Endothelial cell (in vitro differentiated cells): Measurements from ENCODE around the gene DCUN1D4. TPM values are rescaled to one million over a fixed set of nuclear protein-coding genes. Genes with fewer than 3 reads are reported as not detected.
A peak's percentile ranks its signal among the peaks of the same experiment; 100 is the strongest.

ENCODE experiments used
- DNase-seq: peaks from one replicate; pipeline ENCODE4 v3.0.0; 2021; ENCODE audit warnings: low spot score
- H3K27ac Mint-ChIP-seq: one replicate; pipeline ENCODE4 v1.8.0; 2021; ENCODE audit warnings: mixed read lengths, inconsistent platforms; ENCODE audit not compliant: unreplicated experiment
- H3K27me3 Mint-ChIP-seq: one replicate; pipeline ENCODE4 v1.8.0; 2021; ENCODE audit warnings: mild to moderate bottlenecking, moderate library complexity, mixed read lengths, inconsistent platforms; ENCODE audit not compliant: unreplicated experiment
- H3K36me3 Mint-ChIP-seq: one replicate; pipeline ENCODE4 v1.8.0; 2021; ENCODE audit warnings: mild to moderate bottlenecking, low read depth, mixed read lengths, inconsistent platforms; ENCODE audit not compliant: unreplicated experiment
- H3K4me1 Mint-ChIP-seq: one replicate; pipeline ENCODE4 v1.8.0; 2021; ENCODE audit warnings: mild to moderate bottlenecking, mixed read lengths, inconsistent platforms; ENCODE audit not compliant: unreplicated experiment
- H3K4me3 Mint-ChIP-seq: one replicate; pipeline ENCODE4 v1.8.0; 2021; ENCODE audit warnings: mild to moderate bottlenecking, mixed read lengths, inconsistent platforms; ENCODE audit not compliant: unreplicated experiment
- H3K9me3 Mint-ChIP-seq: one replicate; pipeline ENCODE4 v1.8.0; 2021; ENCODE audit warnings: mixed read lengths, inconsistent platforms; ENCODE audit not compliant: unreplicated experiment
- total RNA-seq: library from RNA; stranded (reverse); fragmentation: NEBNext Ultra II Directional; extraction: Animal tissue kit (Norgen Biotek cat#: 25700); gene quantifications from one replicate; pipeline ENCODE4 v1.2.1, GENCODE V29; 2021; ENCODE audit not compliant: unreplicated experiment
- TF ChIP-seq, protein P1 (sequence below): fragments of 200-600 bp; sonication (generic); IDR thresholded peaks from one replicate; pipeline ENCODE4 v1.5.0; 2021; ENCODE audit warnings: antibody characterized with exemption; ENCODE audit not compliant: unreplicated experiment

DCUN1D4 gene
- total RNA-seq, 1 donor from 2014 or later, result 61.0 TPM

DNA sequence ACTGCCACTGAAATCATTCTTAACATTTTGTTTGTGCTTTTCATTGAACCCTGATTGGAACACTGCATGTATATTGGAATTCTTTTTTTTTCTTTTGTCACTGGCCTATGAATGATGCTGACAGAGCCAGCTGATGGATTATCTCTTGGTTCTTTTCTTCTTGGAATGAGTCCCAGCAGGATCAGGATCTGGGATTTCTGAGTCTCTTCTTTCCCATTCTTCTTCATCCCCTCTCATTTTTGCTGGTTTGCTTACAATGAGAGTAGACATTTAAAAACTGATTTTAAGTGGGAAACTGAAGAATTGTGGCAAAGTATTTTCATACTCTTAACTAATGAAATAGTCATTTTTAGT is 9.0 kb downstream of the DCUN1D4 start:
- no peak for DNase-seq
- peaks cover 5% of the 10 kb centered on the region for H3K4me1 Mint-ChIP-seq
- no peaks in the 10 kb centered on the region for H3K27me3 Mint-ChIP-seq
- H3K4me3 Mint-ChIP-seq, result no peak overlapping the region
- TF ChIP-seq, protein P1, sequence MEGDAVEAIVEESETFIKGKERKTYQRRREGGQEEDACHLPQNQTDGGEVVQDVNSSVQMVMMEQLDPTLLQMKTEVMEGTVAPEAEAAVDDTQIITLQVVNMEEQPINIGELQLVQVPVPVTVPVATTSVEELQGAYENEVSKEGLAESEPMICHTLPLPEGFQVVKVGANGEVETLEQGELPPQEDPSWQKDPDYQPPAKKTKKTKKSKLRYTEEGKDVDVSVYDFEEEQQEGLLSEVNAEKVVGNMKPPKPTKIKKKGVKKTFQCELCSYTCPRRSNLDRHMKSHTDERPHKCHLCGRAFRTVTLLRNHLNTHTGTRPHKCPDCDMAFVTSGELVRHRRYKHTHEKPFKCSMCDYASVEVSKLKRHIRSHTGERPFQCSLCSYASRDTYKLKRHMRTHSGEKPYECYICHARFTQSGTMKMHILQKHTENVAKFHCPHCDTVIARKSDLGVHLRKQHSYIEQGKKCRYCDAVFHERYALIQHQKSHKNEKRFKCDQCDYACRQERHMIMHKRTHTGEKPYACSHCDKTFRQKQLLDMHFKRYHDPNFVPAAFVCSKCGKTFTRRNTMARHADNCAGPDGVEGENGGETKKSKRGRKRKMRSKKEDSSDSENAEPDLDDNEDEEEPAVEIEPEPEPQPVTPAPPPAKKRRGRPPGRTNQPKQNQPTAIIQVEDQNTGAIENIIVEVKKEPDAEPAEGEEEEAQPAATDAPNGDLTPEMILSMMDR, result no peak
- no peaks in the 10 kb centered on the region for H3K36me3 Mint-ChIP-seq
- H3K27ac Mint-ChIP-seq, result no peak overlapping the region
- H3K9me3 Mint-ChIP-seq, result no peaks in the 10 kb centered on the region

DNA sequence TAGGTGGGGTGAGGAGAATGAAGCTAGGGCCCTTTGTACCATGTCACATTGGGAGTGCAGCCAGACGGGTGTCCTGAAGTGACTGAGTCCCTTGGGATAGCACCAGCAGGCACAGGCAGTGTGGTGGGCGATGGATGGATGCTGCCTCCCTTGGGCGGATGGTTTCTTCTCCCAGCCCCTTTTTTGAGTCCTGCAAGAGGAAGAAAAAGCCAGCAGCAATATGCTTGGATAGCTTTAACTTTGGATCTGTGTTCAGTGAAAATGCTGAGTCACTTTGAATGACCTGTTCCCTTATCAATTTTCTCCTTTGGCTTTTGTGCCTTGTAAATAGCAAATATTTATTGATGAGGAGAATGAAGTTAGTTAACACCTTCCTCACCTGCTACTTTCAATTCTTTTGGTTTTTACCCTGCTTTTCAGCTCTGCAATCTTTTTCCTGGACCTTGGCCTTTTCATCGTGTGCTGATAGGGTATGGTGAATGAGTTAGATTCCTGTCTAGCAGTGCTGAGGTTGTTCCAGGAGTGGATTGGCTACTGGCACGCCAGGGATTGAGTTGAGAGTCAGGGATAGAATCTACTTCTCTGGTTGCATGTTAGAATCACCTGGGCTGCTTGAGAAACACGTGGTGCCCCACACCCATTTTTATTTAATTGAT is 10.2 kb downstream of the DCUN1D4 start:
- Mint-ChIP-seq H3K27me3 (no peaks in the 10 kb centered on the region), H3K4me1 (peaks cover 5% of the 10 kb centered on the region), H3K4me3 (no peak overlapping the region), H3K36me3 (no peaks in the 10 kb centered on the region), H3K9me3 (no peaks in the 10 kb centered on the region), H3K27ac (peak overlapping the region; percentile 0)
- DNase-seq, result no peak
- TF ChIP-seq, protein P1, result no peak

DNA sequence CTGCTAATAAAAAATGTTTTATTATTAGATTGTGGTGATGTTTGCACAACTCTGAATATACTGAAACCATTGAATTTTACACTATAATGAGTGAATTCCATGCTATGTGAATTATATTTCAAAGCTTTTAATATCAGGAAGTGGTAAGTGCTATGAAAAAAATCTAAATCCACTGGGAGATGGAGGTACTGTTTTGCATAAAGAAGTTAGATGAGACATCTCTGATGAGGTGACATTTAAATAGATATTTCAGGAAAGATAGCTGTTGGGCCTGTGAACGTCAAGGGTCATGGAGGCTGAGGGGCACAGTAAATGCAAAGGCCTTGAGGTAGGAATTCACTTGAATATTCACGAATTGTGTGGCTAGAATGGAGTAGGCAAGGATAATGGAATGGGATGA is 12.3 kb downstream of the DCUN1D4 start:
- no peaks in the 10 kb centered on the region for H3K9me3 Mint-ChIP-seq
- H3K4me1 Mint-ChIP-seq, result peaks cover 5% of the 10 kb centered on the region
- no peaks in the 10 kb centered on the region for H3K36me3 Mint-ChIP-seq
- no peaks in the 10 kb centered on the region for H3K27me3 Mint-ChIP-seq
- TF ChIP-seq, protein P1, result no peak
- H3K4me3 Mint-ChIP-seq, result no peak overlapping the region
- no peak for DNase-seq
- H3K27ac Mint-ChIP-seq, result no peak overlapping the region

DNA sequence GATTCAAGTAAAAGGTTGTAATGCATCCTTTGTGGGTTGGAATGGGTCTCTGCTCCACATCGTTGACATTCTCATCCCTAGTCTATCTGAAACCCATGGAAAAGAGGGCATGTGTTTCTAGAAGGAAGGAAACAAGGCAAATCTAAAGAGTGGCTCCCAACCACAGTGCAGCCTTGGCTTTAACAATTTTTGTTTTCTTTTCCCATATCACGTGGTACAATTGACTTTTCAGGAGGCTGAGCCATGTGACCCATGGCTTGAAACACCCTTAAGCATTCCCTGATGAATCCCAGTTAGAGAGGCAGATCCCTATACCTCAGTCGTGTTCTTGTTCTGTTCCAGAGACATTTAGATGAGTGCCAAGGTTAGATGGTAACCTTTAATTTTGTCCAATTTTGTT is 12.8 kb downstream of the DCUN1D4 start:
- Mint-ChIP-seq H3K9me3 (no peaks in the 10 kb centered on the region), H3K27ac (no peak overlapping the region), H3K4me1 (peaks cover 5% of the 10 kb centered on the region), H3K27me3 (no peaks in the 10 kb centered on the region), H3K36me3 (no peaks in the 10 kb centered on the region), H3K4me3 (no peak overlapping the region)
- no peak for DNase-seq
- TF ChIP-seq, protein P1, result no peak

DNA sequence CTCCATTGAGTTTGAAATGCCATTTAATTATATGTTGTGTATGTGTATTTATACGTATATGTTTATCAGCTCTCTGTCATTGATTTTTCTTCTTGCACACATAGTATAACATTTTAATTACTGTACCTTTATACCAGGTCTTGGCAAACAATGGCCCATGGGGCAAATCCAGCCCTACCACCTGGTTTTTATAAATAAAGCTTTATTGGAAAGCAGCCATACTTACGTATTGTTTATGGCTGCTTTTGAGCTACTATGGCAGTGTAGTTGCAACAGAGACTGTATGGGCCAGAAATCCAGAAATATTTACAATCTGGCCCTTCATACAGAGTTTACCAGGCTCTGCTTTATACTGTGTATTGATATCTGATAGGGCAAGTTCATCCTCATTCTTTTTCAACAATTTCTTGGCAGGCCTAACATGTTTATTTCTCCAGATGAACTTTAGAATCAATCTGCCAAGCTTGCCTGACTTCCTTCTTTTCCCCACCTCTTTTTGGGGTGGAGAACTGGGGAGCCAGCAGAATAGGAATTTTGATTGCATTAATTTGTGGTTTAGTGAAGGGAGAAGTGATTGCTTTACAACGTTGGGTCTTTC is 15.8 kb downstream of the DCUN1D4 start:
- no peak for DNase-seq
- Mint-ChIP-seq H3K27ac (no peak overlapping the region), H3K4me1 (no peaks in the 10 kb centered on the region), H3K4me3 (no peak overlapping the region), H3K36me3 (no peaks in the 10 kb centered on the region), H3K27me3 (no peaks in the 10 kb centered on the region), H3K9me3 (no peaks in the 10 kb centered on the region)
- TF ChIP-seq, protein P1, result no peak
